ENCODE measurements around the gene MNAT1. TPM values are rescaled to one million over a fixed set of nuclear protein-coding genes. Genes with fewer than 3 reads are reported as not detected.

Gene MNAT1
- polyA plus RNA-seq, 1 of the 3 experiments (the other 2 are of a cell fraction): 38.9 TPM

- Histone ChIP-seq H2AFZ (ENCODE audit: low read depth) (peak within 1 kb of the TSS; percentile 66), H3F3A (replicated peaks; ENCODE audit: insufficient read depth) (peaks cover 5% of the 10 kb centered on the region), H3K27ac (ENCODE audit: low read depth in 2 of 2, low read length in 1 of 2) (peak within 1 kb of the TSS; percentile 86 to 88), H4K20me1 (ENCODE audit: insufficient read depth) (no peaks in the 10 kb centered on the region), H3K36me3 (replicated peaks in 1 of 2; ENCODE audit: control insufficient read depth in 1 of 2, insufficient read depth in 2 of 2, low read length in 1 of 2) (peaks cover 40 to 49% of the 10 kb centered on the region in 2 experiments), H3K79me2 (ENCODE audit: insufficient read depth) (peaks cover 75% of the 10 kb centered on the region), H3K27me3 (ENCODE audit: insufficient read depth) (no peaks in the 10 kb centered on the region), H3K9me3 (no peaks in the 10 kb centered on the region), H3K4me3 (ENCODE audit: low read depth in 2 of 2, low read length in 1 of 2) (peak within 1 kb of the TSS; percentile 87 to 97), H3K4me2 (peak within 1 kb of the TSS; percentile 87), H3K4me1 (ENCODE audit: control insufficient read depth in 1 of 2, insufficient read depth in 2 of 2, low read depth in 1 of 2, low read length in 1 of 2) (peaks cover 12 to 27% of the 10 kb centered on the region in 2 experiments; a peak in 3 of 4 replicates), H3K9me2 (no peaks in the 10 kb centered on the region), H3K9ac (peak within 1 kb of the TSS; percentile 85)
- WGBS (ENCODE audit: low lambda C conversion rate): under 1% methylated on average over 25 of the region's 59 CpGs
- peak; percentile 90 for DNase-seq
- POLR2A ChIA-PET: interaction anchor here (0.8 kb wide), 1 partner anchor 12 kb away, joined by 3 read pairs; no protein-coding TSS in a partner anchor
- CTCF ChIA-PET: interaction anchor here (0.8 to 2.6 kb wide), 5 partner anchors 13 to 299 kb away, joined by 3 to 9 read pairs (median 3); no protein-coding TSS in a partner anchor
- TF ChIP-seq MAX (IDR thresholded peaks at IDR 0.05; ENCODE audit: low read depth) (peak; percentile 84), MXI1 (IDR thresholded peaks at IDR 0.05; ENCODE audit: low read depth, low read length) (peak; percentile 78), RAD21 (IDR thresholded peaks at IDR 0.05; ENCODE audit: low read length) (no peak; the same call in 1 of the 2 replicates), TAF1 (IDR thresholded peaks at IDR 0.05; ENCODE audit: borderline replicate concordance, low read depth, low read length) (peak; percentile 70; the same call in 1 of the 2 replicates), EZH2phosphoT487 (IDR thresholded peaks at IDR 0.05; ENCODE audit: borderline replicate concordance, low read depth) (no peak), TEAD4 (IDR thresholded peaks at IDR 0.05; ENCODE audit: borderline replicate concordance, insufficient read depth) (no peak), IRF3 (IDR thresholded peaks at IDR 0.05; ENCODE audit: low read depth, low read length) (no peak), YY1 (IDR thresholded peaks at IDR 0.05; ENCODE audit: low read depth) (peak; percentile 58; the same call in 1 of the 2 replicates), GATA2 (CRISPR knock-in tag; IDR thresholded peaks at IDR 0.05) (no peak), RXRA (IDR thresholded peaks at IDR 0.05; ENCODE audit: borderline replicate concordance, low read depth) (no peak), ZBTB33 (IDR thresholded peaks at IDR 0.05; ENCODE audit: borderline replicate concordance, low read depth) (peak; percentile 90), FOSL2 (IDR thresholded peaks at IDR 0.05; ENCODE audit: borderline replicate concordance, low read depth) (no peak), SMC3 (IDR thresholded peaks at IDR 0.05; ENCODE audit: low read depth, low read length) (0 out of 2 replicates have a peak, but pooled peaks have one; percentile 10), RCOR1 (IDR thresholded peaks at IDR 0.05; ENCODE audit: low read length) (no peak), POLR2AphosphoS5 (IDR thresholded peaks at IDR 0.05; ENCODE audit: low read depth, low read length) (peak; percentile 79), JUND (IDR thresholded peaks at IDR 0.05) (no peak), FOXJ3 (CRISPR knock-in tag; IDR thresholded peaks at IDR 0.05) (0 out of 2 replicates have a peak, but pooled peaks have one; percentile 14), EP300 (IDR thresholded peaks at IDR 0.05; ENCODE audit: borderline replicate concordance in 1 of 2, low read depth in 1 of 2, low read length in 1 of 2) (no peak), ELF1 (IDR thresholded peaks at IDR 0.05) (peak; percentile 91), GABPA (IDR thresholded peaks at IDR 0.05; ENCODE audit: low read depth) (peak; percentile 58), TCF12 (IDR thresholded peaks at IDR 0.05) (peak; percentile 48; the same call in 1 of the 2 replicates), MEF2A (IDR thresholded peaks at IDR 0.05; ENCODE audit: borderline replicate concordance, low read depth) (no peak), USF2 (IDR thresholded peaks at IDR 0.05; ENCODE audit: borderline replicate concordance, low read depth, low read length) (no peak), REST (IDR thresholded peaks at IDR 0.05; ENCODE audit: low read depth, low read length) (peak; percentile 85), SIN3A (IDR thresholded peaks at IDR 0.05; ENCODE audit: borderline replicate concordance, low read depth, low read length) (peak; percentile 96)
Measured at GRCh38 chr14:60980811-60981632, 246.5 kb downstream of the MNAT1 start, which contains the start of the genes SLC38A6 and TRMT5. SLC38A6 (plus strand) TSS chr14:60981245; CDS start chr14:60981278, 33 bp downstream. TRMT5 (minus strand) TSS chr14:60981079; CDS start chr14:60980973, 106 bp downstream.
